Activated effector memory CD4-positive, alpha-beta T cell treated with anti-CD3 and anti-CD28 coated beads, Interleukin-2, amount 50 U/mL, for 16 hours (primary cell): Measurements from ENCODE around the gene ZEB2.

Experiments
- DNase-seq: peaks from one replicate; pipeline ENCODE4 v3.0.0-alpha.2; 2020

ZEB2 gene

DNA sequence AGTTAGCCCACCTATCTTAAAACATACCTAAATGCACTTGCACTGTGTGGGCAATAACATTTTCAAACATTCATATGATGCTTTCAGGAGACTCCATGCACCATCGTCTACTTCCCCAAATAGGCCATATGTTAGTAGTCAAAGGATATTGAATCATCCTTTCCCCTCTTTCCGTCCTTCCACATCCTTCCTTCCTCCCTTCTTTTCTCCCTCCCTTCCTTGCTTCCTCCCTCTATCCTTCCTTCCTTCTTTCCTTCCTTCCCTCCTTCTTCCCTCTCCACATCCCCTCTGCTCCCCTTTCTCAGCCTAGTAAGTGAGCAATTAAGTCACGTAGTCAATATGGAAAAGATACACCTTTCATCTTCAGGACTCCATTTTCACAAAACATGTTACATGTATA lies 73.8 kb downstream of the ZEB2 start:
- no peak for DNase-seq

DNA sequence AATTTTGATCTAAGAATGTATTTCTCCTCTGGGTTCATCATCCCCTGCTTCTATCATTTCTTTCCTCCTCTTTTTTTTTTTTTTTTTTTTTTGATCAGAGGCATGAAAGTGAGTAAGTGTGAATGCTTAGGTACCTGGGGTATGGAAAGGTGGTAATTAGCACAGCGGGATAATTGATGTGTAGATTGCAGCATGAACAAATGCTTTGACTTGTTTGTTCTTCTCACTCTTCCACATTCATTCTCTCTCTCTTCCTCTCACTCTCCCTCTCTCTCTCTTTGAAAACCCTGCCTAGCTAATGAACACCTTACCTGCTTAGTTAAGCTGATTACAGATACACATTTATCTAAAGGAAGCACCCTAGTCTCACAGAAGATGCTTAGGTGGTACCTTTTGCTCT lies 74.7 kb downstream of the ZEB2 start:
- DNase-seq = no peak

DNA sequence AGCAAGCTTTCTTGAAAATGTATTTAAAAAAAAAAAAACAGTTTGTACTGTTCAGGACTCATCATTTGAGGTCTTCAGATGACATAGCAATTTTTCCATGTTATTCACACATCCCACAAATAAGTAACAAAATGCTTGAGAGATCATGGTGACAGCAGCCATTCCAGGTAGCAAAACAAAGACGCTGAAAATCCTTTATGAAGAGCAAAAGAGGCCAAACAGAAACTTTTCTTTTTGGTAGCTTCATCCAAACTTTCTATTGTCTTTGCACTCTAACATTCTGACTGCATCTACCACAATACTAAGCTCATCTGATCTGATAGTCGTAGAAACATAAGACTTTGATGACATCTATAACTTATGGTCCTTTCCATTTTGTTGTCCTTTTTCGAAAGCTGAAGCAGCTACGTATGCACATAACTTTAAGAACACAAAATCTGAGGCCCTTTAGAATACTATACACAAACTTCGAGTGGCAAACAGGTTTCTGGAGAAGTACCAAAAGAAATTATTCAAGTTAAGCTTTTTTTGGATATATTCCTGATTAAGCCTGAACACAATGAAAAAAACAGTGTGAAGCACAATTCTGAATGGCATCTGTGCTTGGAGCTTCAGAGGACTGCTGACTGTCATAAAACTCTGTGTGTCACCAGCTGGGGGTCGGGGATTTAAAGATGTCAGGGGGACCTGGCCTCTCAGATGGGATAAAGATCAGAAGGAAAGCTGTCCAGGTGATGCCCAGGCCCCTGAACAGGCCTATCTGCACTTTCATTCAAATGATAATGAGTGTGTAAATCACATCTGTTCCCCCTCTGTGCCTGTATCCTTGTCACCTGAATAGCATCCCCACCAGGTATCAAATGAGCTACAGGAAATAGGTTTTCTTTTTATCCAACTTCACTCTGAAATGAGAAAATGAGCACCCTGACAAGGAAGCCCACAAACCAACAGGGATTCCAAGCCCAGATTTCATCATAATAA lies 75.8 kb downstream of the ZEB2 start:
- DNase-seq = no peak

DNA sequence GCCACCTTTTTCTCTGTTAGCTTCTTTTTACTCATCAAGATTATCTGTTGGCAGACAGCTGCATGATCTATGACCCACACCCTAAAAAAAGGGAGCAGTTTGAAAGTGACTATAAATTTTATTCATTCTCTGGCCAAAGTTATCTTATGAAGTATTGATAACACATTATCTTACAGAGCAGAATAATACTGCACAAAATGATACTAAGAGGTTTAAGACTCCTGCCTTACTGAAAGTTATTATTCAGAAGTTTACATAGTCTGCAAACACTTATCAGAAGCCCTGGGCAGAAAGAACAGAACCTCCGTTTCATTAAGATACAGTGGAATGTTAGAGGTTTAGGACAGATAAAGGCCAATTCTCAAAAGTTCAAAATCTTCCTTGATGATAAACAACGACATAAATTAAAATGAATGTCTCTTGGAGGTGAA lies 78.2 kb downstream of the ZEB2 start:
- DNase-seq = no peak

DNA sequence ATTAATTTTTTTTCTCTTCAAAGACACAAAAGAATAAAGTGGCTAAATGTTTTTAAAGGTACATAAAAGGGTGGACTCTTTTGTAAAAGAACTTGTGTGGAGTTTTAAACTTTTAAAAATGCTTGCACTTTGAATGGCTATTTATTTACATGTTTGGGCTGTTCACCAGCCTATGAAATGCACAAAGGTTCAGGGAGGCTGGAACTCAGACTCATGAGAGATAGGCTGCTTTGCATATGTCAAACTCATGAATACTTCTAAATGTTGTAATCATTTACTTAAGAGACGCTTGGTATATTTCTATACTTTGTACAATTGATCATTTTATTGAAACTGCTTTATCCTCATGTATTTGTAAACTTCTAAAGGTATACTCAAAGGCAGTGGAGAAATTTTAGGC lies 79.9 kb downstream of the ZEB2 start:
- DNase-seq = no peak

DNA sequence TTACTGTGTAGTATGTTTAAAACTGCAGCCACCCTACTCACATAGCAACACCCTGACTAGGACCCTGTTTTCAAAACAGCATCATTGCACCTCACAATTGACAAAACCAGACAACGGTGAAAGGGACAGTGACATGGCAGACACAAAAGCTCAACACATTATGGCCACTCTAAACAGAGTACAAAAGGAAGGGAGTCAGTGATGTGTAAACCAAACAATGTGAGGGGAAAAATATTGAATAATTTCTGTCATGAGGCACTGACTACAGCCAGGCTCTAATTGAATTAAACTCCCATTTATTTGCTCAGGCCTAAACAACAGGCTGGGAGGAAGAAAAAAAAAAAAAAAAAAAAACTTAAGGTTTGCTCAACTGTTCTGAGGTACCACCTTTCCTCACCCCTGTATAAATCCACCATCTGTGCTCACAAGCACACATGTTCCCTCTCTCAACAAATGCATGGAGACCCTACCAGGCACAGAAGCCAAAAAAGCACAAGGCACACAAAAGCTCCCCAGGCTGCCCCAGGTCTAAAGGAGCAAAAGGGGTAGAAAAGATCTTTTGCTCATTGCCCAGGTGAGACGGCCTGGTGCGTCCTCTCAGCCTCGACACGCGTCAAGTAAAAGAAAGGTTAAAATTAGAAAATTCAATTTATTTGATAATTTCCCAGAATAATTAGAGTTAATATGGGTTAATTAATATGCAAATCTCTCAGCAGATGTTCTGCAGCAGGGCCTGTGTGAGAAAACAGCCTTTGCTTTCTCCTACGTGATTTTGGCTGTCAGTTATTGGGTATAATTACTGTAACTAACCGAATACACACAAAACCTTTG lies 80.9 kb downstream of the ZEB2 start:
- no peak for DNase-seq

DNA sequence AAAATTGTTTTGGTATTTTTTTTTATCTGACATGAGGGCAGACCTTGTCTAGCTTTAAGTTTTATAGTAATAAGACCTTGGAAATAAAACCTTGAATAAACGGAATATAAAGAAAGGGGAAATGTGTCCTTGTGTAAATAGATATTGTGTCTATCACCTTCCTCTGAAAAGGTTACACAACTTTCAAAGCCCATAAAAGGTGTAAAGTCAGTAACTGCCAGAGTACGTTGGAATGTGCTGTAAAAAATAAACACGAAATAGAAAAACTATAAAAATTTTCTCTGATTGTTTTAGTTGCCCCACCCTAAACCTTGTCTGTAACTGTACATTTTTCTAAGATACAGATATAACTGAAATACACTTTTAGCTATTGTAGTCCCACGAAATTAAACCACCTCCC lies 82.3 kb downstream of the ZEB2 start:
- no peak for DNase-seq

DNA sequence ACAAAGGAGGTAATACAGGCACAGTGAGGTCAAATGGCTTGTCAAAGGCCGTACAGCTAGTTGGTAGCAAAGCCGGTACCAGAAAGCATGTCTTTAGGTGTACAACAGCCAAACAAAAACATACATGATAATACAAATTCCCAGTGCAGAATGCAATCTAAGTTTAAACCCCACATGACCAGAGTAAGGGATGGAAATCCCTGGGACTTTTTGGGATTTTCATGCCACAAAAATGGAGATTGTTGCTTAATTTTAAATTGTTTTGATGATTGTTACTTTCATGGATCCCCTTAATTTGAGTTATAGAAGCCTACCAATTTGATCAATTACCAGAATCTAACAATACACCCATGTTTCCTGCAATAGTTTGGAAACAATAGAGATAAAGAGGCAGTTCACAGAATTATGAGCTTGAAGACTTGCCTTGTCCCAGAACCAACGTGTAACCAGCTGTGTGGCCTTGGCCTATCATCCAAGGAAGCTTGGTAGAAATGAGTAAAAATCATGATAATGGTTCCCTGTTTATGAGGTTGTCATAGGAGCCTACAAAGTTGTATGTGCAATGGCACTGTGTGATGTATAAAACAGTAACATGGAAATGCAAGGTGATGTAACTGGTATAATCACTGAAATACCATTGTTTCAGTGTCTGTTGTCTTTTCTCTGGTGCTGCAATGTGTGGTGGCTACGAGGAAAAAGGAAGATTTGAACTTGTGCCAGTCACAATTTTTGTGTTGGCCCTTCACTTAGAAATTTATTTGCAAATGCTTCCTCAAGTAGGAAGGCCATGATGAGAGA lies 85.3 kb downstream of the ZEB2 start:
- no peak for DNase-seq

DNA sequence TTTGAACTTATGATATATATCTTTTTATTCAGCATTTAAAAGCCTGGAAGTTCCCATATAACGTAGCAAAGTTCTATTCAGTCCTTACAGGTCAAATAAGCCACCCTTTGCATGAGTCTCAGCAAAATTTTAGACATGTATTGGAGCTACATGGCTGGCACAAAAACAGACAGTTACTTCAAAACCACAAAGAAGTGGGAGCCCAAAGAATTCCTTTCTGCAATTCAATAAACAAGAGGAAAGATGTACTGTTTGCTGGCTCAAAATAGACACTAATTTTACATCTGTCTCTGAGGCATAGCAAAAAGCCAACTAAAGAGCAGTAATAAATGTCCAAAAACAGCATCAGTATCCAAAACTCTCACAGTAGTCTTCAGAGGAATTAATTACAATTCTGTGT lies 87.0 kb downstream of the ZEB2 start:
- no peak for DNase-seq

DNA sequence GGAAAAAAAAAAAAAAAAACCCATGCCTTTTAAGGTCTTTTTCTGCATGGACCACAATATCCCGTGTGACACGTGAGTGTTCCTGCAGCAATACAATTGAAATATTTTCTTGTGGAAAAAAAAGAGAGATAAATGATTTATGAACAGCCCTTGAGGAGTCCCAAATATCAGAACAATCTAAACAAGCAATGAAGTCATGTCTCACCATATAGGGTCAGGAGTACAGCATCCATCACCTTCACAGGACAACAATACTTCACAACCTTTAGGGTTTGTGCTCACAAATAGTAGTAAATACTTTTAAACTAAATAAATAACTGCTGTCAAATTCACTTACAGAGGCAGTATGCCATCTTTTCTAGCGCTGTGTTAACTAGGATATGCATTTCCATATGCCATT lies 87.9 kb downstream of the ZEB2 start:
- DNase-seq = no peak

DNA sequence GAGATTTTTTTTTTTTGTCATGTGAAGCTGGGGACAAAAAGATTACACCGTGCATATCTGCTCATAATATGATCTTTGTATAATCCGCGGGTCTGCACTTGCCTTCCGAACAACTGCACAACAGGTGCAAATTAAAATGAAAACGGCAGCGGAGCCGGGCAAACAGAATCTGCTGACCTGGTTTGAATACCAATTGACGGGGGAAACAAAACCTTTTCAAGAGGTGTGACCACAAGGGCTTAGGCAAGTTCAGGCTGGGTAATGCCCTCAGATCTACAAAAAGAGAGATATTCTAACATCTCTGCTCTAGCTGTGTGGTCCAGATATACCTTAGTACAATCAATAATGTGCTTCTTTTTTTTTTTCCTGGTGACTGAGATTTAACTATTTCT lies 88.5 kb downstream of the ZEB2 start:
- DNase-seq = no peak

DNA sequence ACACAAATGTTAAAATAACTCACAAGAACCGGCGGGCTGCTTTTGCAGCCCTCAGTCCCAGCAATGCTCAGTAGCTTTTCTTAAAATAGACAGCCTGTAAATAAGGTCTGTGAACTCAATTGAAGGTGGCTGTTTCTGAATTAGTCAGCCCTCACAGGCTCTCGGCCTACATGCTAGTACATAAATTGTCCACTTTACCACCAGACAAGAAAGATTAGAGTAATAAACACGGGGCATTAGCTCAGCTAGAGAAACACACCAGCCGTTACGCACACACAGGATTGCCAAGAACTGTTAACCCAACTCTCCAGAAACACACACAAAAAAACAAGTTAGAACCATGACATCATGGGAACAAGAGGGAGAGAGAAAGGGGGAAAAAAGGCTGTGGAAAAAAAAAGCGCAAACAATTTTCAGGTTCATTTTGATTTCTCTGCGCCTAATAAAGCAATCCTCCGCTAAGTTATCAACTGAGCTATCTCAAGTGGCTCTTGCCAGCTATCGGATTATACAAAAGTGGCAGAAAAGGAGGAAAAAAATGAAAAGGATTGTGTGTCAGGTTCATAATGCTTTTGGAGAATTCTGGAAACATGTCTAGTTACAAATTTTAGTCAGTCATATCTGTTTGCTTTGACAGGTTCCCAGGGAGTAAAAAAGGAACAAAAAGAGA lies 89.1 kb downstream of the ZEB2 start:
- DNase-seq = no peak

DNA sequence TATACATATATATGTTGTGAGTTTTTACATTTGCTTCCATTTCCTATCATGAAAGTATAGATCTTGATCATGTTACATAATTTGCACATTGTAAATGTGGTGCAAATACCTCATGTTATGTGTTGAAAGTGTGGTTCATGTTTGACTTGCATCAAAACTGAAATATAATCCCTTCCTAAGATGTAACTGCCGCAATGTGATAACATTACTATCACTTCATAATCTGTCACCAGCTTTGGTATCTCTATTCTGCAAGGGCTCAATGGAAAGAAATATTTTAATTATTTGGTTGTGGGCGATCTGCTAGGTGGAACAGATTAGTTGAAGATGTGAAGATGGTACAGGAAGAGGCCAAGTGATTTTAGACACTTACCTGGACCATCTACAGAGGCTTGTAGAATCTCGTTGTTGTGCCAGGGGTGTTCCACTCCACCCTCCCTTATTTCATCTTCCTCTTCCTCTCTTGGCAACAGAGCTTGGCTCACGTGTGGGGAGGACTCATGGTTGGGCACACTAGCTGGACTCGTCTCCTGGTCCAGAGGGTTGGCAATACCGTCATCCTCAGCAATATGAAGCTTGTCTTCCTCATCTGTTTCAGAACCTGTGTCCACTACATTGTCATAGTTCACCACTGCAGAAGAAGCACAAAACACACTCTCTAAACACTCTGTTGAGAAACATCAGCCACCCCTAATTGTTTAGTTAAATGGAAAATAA lies 90.4 kb downstream of the ZEB2 start:
- DNase-seq = no peak

DNA sequence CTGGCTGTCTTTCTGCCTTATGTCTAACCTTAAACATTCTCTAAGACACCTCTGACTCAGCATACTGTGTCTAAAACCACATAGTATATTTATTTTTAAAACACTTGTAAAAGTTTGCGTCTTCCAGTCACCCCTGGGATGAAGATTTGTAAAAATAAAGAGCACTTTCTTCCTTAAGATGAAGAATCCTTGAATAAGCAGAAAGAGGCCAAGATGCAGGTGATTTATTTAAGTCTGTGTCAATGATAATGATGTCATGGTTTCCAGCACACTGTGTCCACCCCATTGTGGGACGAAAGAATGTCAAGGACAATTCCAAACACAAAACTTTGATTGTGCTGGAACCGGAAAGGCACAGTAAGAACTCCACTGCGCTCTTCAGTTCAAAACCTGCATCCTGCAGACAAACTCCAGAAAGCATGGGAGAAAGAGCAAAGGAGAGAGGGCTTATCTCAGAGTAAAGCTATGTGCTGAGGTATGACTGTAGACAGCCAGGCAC lies 92.9 kb downstream of the ZEB2 start:
- DNase-seq = no peak

DNA sequence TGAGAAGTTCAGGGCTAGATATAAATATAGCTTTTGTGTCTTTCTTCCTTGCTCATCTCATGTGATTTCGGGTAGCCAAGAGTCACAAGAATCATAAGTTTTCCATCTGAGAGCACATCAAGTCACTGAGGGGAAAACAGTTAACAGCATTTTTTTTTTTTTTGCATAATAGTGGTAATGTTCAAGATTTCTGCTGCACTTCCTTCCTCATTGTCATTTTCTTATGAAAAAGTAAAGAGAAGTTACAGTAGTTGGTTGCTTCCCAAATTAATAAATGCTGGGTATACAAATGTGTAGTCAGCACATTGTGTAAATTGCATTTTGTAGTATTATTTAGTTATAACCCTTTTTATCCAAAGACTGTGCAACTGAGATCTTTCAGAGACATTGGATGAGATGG lies 93.6 kb downstream of the ZEB2 start:
- DNase-seq = no peak

DNA sequence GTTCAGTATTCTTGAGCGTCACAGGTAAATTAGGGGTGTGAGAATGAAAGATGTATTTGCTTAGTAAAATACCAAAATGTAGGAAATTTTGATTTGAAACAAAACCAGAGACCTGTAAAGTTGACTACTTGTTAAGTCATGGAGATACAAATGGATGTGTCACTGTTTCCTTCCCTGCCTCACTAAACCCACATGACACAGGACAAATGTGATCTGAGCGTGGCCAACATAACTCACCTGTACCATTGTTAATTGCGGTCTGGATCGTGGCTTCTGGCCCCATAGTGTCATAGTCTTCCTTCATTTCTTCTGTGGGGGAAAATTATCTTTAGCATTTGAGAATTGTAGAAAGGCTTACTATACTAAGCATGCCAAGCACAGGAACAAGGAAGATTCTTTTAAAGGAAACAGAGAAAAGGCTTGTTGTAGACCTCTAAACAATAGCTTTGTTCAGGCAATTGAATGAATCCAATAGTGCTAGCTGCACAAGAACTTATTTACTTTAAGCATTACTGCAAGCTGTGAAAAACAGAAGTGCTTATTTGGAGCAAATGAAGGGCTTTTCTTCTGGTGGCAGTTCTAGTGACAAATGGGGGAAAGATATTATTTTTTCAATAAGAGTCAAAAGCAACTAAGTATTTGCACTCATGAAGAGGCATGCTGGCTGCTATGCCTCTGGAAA lies 95.2 kb downstream of the ZEB2 start:
- DNase-seq = no peak

DNA sequence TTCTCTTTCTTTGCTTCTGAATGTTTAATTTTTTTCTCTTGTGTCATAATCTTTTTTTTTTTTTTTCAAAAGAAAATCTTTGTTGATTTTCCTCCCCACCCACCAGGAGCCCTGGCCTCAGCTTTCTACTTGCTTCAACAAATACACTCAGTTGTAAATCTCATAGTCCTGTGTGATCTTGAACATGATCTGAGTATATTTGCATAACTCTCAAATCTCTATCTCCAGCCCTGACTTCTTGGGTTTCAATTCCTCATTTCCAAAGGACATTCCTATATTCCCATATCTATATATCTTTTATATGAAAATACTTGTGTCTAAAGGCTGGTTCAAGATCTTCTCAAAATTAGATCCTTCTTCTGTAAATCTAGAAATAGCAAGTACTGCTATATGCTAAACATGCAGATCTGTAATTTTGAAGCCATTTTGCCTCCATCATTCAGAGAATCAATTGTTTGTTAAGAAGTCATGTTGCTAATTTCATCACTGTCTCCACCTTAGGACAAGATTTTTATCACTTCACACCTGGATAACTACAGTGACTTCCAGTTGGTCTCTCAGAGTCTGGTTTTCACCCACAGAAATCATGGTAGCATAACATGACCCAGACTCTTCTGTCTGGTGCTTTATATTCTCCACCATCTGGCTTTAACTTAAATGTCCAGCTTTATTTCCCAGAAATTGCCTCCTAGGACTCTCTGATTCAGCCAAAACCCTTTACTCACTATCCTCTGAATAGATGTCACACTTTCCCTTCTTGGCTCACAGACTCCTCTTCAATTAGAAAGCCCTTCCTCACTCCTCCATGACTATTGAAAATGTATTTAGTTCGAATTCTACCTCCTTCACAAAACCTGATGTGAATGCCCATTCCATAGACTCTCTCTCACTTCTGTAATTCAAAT lies 98.1 kb downstream of the ZEB2 start:
- no peak for DNase-seq

DNA sequence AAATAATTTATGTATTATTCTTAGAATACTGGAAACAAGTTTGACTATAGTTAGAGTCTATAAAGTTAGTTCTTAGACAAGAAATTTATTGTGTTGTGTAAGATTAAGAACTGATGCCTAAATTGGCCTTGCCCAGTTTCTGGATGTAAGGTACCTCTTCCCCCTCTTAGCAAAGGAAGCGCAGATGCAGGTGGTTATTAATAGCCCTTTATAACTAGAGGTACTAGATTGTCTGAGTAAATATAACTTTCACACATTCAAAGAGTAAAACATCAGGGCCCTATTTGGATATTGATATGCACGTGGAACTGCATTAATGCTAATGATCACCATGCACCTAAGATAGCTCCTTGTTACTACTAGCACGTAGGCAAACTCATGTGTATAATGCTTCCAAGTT lies 100.7 kb downstream of the ZEB2 start:
- DNase-seq = no peak

DNA sequence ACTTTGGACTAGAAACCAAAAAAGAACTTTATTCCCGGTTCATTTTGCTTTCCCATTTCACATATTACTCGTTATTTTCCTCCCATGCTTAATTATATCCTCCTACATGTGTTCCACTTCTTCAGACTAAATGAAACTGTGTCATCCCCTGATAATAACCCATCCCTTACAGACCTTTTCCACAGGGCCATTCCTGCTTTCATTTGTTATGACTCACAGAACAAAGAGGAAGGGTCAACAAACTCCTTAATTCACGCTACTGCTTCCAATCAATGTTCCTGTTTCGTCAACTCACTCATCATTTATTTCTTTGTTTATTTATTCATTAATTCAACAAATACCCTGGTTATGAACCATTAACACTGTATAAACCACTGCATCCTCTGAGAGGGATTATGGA lies 104.5 kb downstream of the ZEB2 start:
- DNase-seq = no peak

DNA sequence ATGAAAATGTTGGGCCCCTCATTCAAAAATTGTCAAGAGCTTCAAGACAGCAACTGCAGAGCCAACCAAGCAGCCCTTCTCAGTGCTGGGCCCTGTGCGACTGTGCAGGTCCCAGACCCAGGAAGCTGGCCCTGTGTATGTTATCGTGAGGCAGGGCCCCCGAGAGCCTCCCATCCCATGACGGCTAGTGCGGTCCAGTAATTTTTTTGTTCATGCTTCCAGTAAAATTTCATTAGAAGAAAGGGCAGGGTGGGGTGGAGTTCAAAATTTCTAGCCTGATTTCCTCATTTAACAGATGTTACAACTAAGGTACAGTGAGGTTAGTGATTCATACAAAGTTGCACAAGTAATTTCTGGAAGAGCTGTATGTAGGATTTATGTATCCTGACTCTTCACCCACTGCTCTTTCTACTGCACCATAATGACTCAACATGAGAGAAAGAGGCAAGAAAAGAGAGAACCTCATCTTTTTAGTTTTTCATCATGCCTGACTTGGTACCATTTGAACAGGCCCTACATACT lies 105.5 kb downstream of the ZEB2 start:
- DNase-seq = no peak
